ENCODE data around the gene SCAANT1.

The SCAANT1 gene

DNA sequence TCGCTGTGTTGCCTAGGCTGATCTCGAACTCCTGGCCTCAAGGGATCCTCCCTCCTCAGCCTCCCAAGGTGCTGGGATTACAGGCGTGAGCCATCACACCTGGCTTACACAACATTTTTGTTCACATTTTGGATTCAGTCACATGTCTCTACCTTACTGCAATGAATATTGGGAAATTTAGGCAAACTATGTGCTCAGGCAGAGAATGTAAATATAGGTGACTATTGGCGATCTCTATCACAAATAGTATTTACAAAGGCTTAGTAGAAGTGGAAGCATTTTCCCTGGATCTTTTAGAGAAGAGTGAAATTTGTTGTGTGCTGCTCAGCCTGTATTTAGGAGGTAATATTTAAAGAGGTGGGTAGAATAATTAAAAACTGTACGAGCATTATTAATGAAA is 20.7 kb downstream of the SCAANT1 start:
- H3K4me3 ChIP-seq (ENCODE audit: low read depth, low read length): no peak overlapping the region
- TF ChIP-seq CTCF (IDR thresholded peaks at IDR 0.05; ENCODE audit: insufficient read depth, low read depth, low read length, missing control alignments): no peak
- no peak for DNase-seq (ENCODE audit: low read depth)

DNA sequence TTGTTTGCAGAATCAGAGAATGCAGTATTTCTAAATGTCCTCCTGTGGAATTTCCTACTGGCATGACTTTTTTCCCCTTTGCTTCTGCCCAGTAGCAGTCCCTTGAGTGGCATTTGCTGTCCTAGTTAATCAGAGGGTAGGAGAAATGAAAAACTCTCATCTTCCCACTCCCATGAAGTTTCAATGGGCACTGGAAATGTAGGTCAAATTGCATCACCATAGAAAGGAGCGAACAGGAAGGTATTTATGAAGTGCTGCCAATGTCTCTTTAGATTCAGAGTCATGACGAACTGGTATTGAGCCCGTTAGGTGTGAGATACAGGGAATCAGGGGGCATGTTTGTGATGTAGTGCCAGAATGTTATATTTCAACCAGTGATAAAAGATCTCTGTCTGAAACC is 25.3 kb downstream of the SCAANT1 start:
- TF ChIP-seq CTCF (IDR thresholded peaks at IDR 0.05; ENCODE audit: insufficient read depth, low read depth, low read length, missing control alignments): no peak
- H3K4me3 ChIP-seq (ENCODE audit: low read depth, low read length): no peak overlapping the region
- no peak for DNase-seq (ENCODE audit: low read depth)

GRCh38 chr3:63880653-63881052 is 31.5 kb downstream of the SCAANT1 start:
- DNase-seq (ENCODE audit: low read depth): no peak
- no peak for TF ChIP-seq CTCF (IDR thresholded peaks at IDR 0.05; ENCODE audit: insufficient read depth, low read depth, low read length, missing control alignments)
- no peak overlapping the region for H3K4me3 ChIP-seq (ENCODE audit: low read depth, low read length)

DNA sequence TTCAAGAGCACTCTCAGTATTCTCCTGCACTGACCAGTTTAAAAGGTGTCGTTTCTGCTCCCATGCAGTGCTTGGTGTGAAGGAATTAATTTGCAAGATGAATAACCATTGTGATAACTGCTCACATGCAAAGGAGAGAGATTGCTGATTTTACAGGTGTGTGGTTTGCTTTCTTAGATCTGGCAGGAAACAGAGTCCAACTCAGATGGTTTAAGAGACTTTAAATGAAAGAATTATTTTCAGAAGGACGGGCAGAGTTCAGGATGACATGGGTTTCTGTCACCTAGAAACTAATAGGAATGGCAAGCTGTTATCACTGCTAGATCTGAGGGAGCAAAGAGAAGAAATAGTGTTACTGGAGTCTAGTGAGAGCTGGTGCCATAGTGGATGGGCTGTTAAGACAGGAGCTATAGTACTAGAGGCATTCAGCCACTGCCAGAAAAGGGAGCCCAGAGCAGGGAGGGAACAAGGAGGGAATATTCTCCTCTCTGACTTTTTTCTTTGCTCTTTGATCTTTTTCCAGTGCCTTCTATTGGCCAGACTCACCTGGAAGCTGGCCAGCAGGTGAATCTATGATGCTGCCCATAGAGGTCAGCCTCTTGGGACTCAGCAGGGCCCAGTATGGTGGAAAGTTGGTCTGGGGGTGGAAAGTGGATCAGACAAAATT is 33.7 kb downstream of the SCAANT1 start:
- TF ChIP-seq CTCF (IDR thresholded peaks at IDR 0.05; ENCODE audit: insufficient read depth, low read depth, low read length, missing control alignments): no peak
- no peak for DNase-seq (ENCODE audit: low read depth)
- no peak overlapping the region for H3K4me3 ChIP-seq (ENCODE audit: low read depth, low read length)

DNA sequence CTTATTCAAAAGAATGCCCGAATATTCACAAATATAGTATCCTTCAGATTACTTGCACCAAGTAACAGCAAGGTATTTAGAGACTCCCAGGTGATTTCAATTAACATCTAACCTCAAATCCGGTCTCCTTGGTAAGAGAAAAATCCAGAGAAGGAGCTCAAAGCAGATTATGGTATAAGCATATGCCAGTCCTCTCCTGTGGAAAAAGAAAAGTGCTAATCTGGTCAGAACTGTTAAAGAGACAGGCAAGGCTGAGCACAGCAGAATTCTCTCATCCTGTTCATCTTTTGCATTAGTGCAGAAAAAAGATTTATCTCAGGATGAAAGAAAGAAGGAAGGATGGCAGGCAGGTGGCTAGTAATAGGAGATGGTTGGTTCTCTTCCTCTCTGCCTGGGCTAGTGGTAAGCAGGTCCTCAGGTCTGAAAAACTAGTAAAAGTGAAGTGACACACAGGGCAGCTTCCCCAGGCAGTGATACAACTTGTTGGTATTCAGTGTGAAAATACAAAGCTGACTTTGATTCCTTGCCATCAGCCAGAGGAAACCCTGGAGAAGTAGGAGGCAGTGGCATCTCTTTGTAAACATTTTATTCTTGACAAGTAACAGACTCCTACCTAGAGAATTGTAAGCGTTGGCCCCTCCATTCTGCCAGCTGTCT is 34.3 kb downstream of the SCAANT1 start:
- TF ChIP-seq CTCF (IDR thresholded peaks at IDR 0.05; ENCODE audit: insufficient read depth, low read depth, low read length, missing control alignments): no peak
- no peak for DNase-seq (ENCODE audit: low read depth)

GRCh38 chr3:63876260-63876659 is 35.9 kb downstream of the SCAANT1 start:
- no peak overlapping the region for H3K4me3 ChIP-seq (ENCODE audit: low read depth, low read length)
- no peak for TF ChIP-seq CTCF (IDR thresholded peaks at IDR 0.05; ENCODE audit: insufficient read depth, low read depth, low read length, missing control alignments)

More for the DNA sequence above, 34.3 kb downstream of the SCAANT1 start:
- no peak overlapping the region for H3K4me3 ChIP-seq (ENCODE audit: low read depth, low read length)

GRCh38 chr3:63875510-63875909 is 36.7 kb downstream of the SCAANT1 start:
- no peak overlapping the region for H3K4me3 ChIP-seq (ENCODE audit: low read depth, low read length)
- no peak for DNase-seq (ENCODE audit: low read depth)
- no peak for TF ChIP-seq CTCF (IDR thresholded peaks at IDR 0.05; ENCODE audit: insufficient read depth, low read depth, low read length, missing control alignments)

More at GRCh38 chr3:63876260-63876659, 35.9 kb downstream of the SCAANT1 start:
- DNase-seq (ENCODE audit: low read depth): no peak
